HEK293 (cell line): Measurements from ENCODE around the gene ICAM1.

Source experiments
- CTCF ChIA-PET: fragments of 350-600 bp; formaldehyde crosslinking; extraction: SDS; loops from one replicate; lab custom pipeline; 2021; ENCODE audit warnings: antibody characterized with exemption; lab: Yijun Ruan, JAX
- POLR2A ChIA-PET: fragments of 300-600 bp; formaldehyde crosslinking; extraction: SDS; loops from one replicate; lab custom pipeline; 2020; ENCODE audit warnings: antibody characterized with exemption, inconsistent platforms; lab: Yijun Ruan, JAX
- H3K27ac ChIP-seq: fragments of 200-500 bp; sonication (Bioruptor generic); 2 replicates; pipeline ENCODE4 v1.5.1; 2014; ENCODE audit warnings: low read depth, low read length, control low read depth, inconsistent platforms; ENCODE audit errors: extremely low read depth
- H3K36me3 ChIP-seq, 2 experiments: fragments of 200-500 bp in 1 of 2; sonication (Bioruptor generic) in 1 of 2; 1 replicate in 1 of 2; 2 replicates in 1 of 2; pipeline ENCODE4 v1.5.1; 2014 to 2017; ENCODE audit warnings: inconsistent platforms in 2 of 2, low read length in 2 of 2; ENCODE audit not compliant: control insufficient read depth in 2 of 2, insufficient read depth in 1 of 2
- H3K4me1 ChIP-seq: fragments of 200-500 bp; sonication (Bioruptor generic); 2 replicates; pipeline ENCODE4 v1.5.1; 2014; ENCODE audit warnings: mild to moderate bottlenecking, low read length, inconsistent platforms; ENCODE audit not compliant: control insufficient read depth, insufficient read depth
- H3K4me3 ChIP-seq: 2 replicates; pipeline ENCODE4 v1.5.1; 2011; ENCODE audit warnings: low read depth, mild to moderate bottlenecking, control low read depth, low read length, moderate library complexity
- H3K9me3 ChIP-seq: fragments of 200-500 bp; sonication (Bioruptor generic); 2 replicates; pipeline ENCODE4 v1.5.1; 2014; ENCODE audit warnings: low read depth, low read length, inconsistent platforms; ENCODE audit not compliant: control insufficient read depth, insufficient read depth
- EGR2 ChIP-seq: fragments of 450-650 bp; formaldehyde crosslinking; IDR thresholded peaks from 2 replicates; pipeline ENCODE4 v1.5.1; 2016; ENCODE audit warnings: low read depth, missing biosample characterization, missing genetic modification characterization
- ZBTB48 ChIP-seq: fragments of 450-650 bp; formaldehyde crosslinking; IDR thresholded peaks from 2 replicates; pipeline ENCODE4 v1.5.1; 2016; ENCODE audit warnings: missing biosample characterization, missing genetic modification characterization
- ZNF223 ChIP-seq: fragments of 450-650 bp; formaldehyde crosslinking; IDR thresholded peaks from 2 replicates; pipeline ENCODE4 v1.5.1; 2016; ENCODE audit warnings: missing biosample characterization, missing genetic modification characterization
- ZNF426 ChIP-seq: fragments of 450-650 bp; formaldehyde crosslinking; IDR thresholded peaks from 2 replicates; pipeline ENCODE4 v1.5.1; 2017; ENCODE audit warnings: missing biosample characterization, missing genetic modification characterization, mild to moderate bottlenecking, inconsistent platforms, moderate library complexity

The ICAM1 gene

DNA sequence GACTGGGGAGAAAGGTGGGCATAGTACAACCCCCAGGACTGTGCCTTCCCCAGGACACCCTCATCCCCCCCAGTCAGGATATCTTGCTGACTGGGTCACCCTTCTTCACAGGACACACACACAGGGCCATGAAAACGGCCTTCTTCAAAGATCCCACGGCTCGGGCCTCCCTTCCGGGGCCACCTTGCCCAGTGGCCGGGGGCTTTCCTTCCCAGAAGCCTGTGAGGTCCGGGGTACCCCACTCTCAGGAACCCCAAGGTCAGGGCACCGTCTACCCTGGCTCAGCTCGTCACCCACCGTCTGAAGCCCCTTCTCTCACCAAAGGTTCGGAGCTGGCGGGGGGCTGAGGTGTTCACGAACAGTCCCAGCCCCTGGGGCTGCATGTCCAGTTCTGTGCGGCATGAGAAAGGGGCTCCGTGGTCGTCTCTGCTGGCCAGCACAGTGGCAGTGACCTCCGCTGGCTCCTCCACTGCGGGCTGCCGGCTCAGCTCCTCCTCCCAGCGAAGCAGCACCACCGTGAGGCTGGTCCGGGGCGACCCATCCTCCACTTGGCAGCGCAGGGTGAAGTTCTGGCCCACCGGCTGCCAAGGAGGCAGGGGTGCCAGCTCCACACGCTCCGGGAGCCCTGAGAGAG is 64.5 kb downstream of the ICAM1 start:
- Histone ChIP-seq H3K4me3 (no peak overlapping the region), H3K36me3 (peaks cover 0 to 15% of the 10 kb centered on the region in 2 experiments; a peak in 1 of 3 replicates), H3K4me1 (no peaks in the 10 kb centered on the region), H3K27ac (no peak overlapping the region), H3K9me3 (no peaks in the 10 kb centered on the region)
- TF ChIP-seq ZNF426 (no peak), EGR2 (no peak), ZNF223 (tag by site-specific recombination) (peak; percentile 92), ZBTB48 (0 out of 2 replicates have a peak, but pooled peaks have one; percentile 6)
- CTCF ChIA-PET = interaction anchor here (0.6 to 2.8 kb wide), 4 partner anchors 10 to 165 kb away, joined by 3 to 12 read pairs (median 4); no protein-coding TSS in a partner anchor
- POLR2A ChIA-PET = interaction anchor here (1.1 to 2.9 kb wide), 5 partner anchors 8 to 76 kb away, joined by 3 to 32 read pairs (median 13); partner anchors contain the start of gene TYK2
